Measurements from ENCODE around the gene CACNA2D3. TPM values are rescaled to one million over a fixed set of nuclear protein-coding genes. Genes with fewer than 3 reads are reported as not detected.

The CACNA2D3 gene
- total RNA-seq, 1 experiment from 2014 or later: not detected

- H3K4me3 ChIP-seq (ENCODE audit: low read length): no peak overlapping the region
- no peak overlapping the region for H3K9ac ChIP-seq (ENCODE audit: low read length)
- BruUV-seq (replicated peaks): no TSS peak
- ATAC-seq (no peak), DNase-seq (no peak)
- no peak overlapping the region for H3K27ac ChIP-seq (ENCODE audit: low read length)
- H3K36me3 ChIP-seq (ENCODE audit: low read depth, low read length): no peaks in the 10 kb centered on the region
- H3K79me2 ChIP-seq (ENCODE audit: low read length): no peaks in the 10 kb centered on the region
- no peak overlapping the region for H2AFZ ChIP-seq (ENCODE audit: low read length)
- TF ChIP-seq EZH2phosphoT487 (IDR thresholded peaks at IDR 0.05; ENCODE audit: borderline replicate concordance, low read length) (no peak), EZH2 (IDR thresholded peaks at IDR 0.05; ENCODE audit: low read length, unreplicated experiment) (no peak), CTCF (conservative IDR thresholded peaks at IDR 0.05; ENCODE audit: low read depth, low read length) (no peak)
- ChIA-PET CTCF (no interaction called here), POLR2A (ENCODE audit: unreplicated experiment) (no interaction called here)
- intact Hi-C loops (cut with micrococcal nuclease): no loop called here
- no peaks in the 10 kb centered on the region for H3K4me1 ChIP-seq (ENCODE audit: insufficient read depth, low read length)
- H3F3A ChIP-seq (ENCODE audit: low read length, unreplicated experiment): no peaks in the 10 kb centered on the region
- no peak overlapping the region for H3K4me2 ChIP-seq (ENCODE audit: low read length)
- H4K20me1 ChIP-seq (ENCODE audit: low read length): no peaks in the 10 kb centered on the region
- H3K9me2 ChIP-seq (replicated peaks; ENCODE audit: low read length): no peaks in the 10 kb centered on the region
- peaks cover 18% of the 10 kb centered on the region for H3K27me3 ChIP-seq (ENCODE audit: low read length)
- H3K9me3 ChIP-seq (ENCODE audit: low read length): no peaks in the 10 kb centered on the region
Measured at GRCh38 chr3:54535619-54536018, 413.3 kb downstream of the CACNA2D3 start.

- H3K9ac ChIP-seq (ENCODE audit: low read length): no peak overlapping the region
- no peaks in the 10 kb centered on the region for H3K36me3 ChIP-seq (ENCODE audit: low read depth, low read length)
- no peak overlapping the region for H2AFZ ChIP-seq (ENCODE audit: low read length)
- CTCF ChIA-PET: no interaction called here
- no TSS peak for BruUV-seq (replicated peaks)
- no peak overlapping the region for H3K27ac ChIP-seq (ENCODE audit: low read length)
- H4K20me1 ChIP-seq (ENCODE audit: low read length): no peaks in the 10 kb centered on the region
- DNase-seq: no peak
- H3K9me2 ChIP-seq (replicated peaks; ENCODE audit: low read length): no peaks in the 10 kb centered on the region
- intact Hi-C loops (cut with micrococcal nuclease): no loop called here
- ATAC-seq: no peak
- no peak overlapping the region for H3K4me2 ChIP-seq (ENCODE audit: low read length)
- POLR2A ChIA-PET (ENCODE audit: unreplicated experiment): no interaction called here
- peaks cover 17% of the 10 kb centered on the region for H3K27me3 ChIP-seq (ENCODE audit: low read length)
- H3K4me3 ChIP-seq (ENCODE audit: low read length): no peak overlapping the region
- H3K79me2 ChIP-seq (ENCODE audit: low read length): no peaks in the 10 kb centered on the region
- TF ChIP-seq EZH2 (IDR thresholded peaks at IDR 0.05; ENCODE audit: low read length, unreplicated experiment) (no peak), EZH2phosphoT487 (IDR thresholded peaks at IDR 0.05; ENCODE audit: borderline replicate concordance, low read length) (no peak), CTCF (conservative IDR thresholded peaks at IDR 0.05; ENCODE audit: low read depth, low read length) (no peak)
- no peaks in the 10 kb centered on the region for H3K4me1 ChIP-seq (ENCODE audit: insufficient read depth, low read length)
- no peaks in the 10 kb centered on the region for H3F3A ChIP-seq (ENCODE audit: low read length, unreplicated experiment)
- H3K9me3 ChIP-seq (ENCODE audit: low read length): 0 out of 2 replicates have a peak, but pooled peaks cover 2% of the 10 kb centered on the region
Measured at GRCh38 chr3:54536450-54536849, 414.1 kb downstream of the CACNA2D3 start.

GRCh38 chr3:54537506-54537905 lies 415.2 kb downstream of the CACNA2D3 start:
- Histone ChIP-seq H3K9me2 (replicated peaks; ENCODE audit: low read length) (no peaks in the 10 kb centered on the region), H3K36me3 (ENCODE audit: low read depth, low read length) (no peaks in the 10 kb centered on the region), H3K27me3 (ENCODE audit: low read length) (peaks cover 20% of the 10 kb centered on the region), H2AFZ (ENCODE audit: low read length) (no peak overlapping the region), H3K9ac (ENCODE audit: low read length) (no peak overlapping the region), H3K9me3 (ENCODE audit: low read length) (0 out of 2 replicates have a peak, but pooled peaks cover 3% of the 10 kb centered on the region), H3K4me2 (ENCODE audit: low read length) (no peak overlapping the region), H4K20me1 (ENCODE audit: low read length) (no peaks in the 10 kb centered on the region), H3K27ac (ENCODE audit: low read length) (no peak overlapping the region), H3K4me1 (ENCODE audit: insufficient read depth, low read length) (no peaks in the 10 kb centered on the region), H3K79me2 (ENCODE audit: low read length) (no peaks in the 10 kb centered on the region), H3K4me3 (ENCODE audit: low read length) (no peak overlapping the region), H3F3A (ENCODE audit: low read length, unreplicated experiment) (no peaks in the 10 kb centered on the region)
- CTCF ChIA-PET: no interaction called here
- no TSS peak for BruUV-seq (replicated peaks)
- TF ChIP-seq CTCF (conservative IDR thresholded peaks at IDR 0.05; ENCODE audit: low read depth, low read length) (no peak), EZH2phosphoT487 (IDR thresholded peaks at IDR 0.05; ENCODE audit: borderline replicate concordance, low read length) (no peak), EZH2 (IDR thresholded peaks at IDR 0.05; ENCODE audit: low read length, unreplicated experiment) (no peak)
- POLR2A ChIA-PET (ENCODE audit: unreplicated experiment): no interaction called here
- DNase-seq: no peak
- ATAC-seq: no peak
- intact Hi-C loops (cut with micrococcal nuclease): no loop called here
